ENCODE data around the gene OSTM1. TPM values are rescaled to one million over a fixed set of nuclear protein-coding genes. Genes with fewer than 3 reads are reported as not detected.

The OSTM1 gene
- polyA plus RNA-seq, 1 of the 3 experiments (the other 2 are of a cell fraction): 10.1 TPM

GRCh38 chr6:108113557-108114519 is 39.3 kb upstream of the OSTM1 start (continued):
- TF ChIP-seq SIN3A (IDR thresholded peaks at IDR 0.05; ENCODE audit: borderline replicate concordance, low read depth, low read length) (no peak), RAD21 (IDR thresholded peaks at IDR 0.05; ENCODE audit: low read length) (peak; percentile 87), FOXM1 (IDR thresholded peaks at IDR 0.05; ENCODE audit: low read depth) (no peak), FOXJ3 (CRISPR knock-in tag; IDR thresholded peaks at IDR 0.05) (no peak), JUND (IDR thresholded peaks at IDR 0.05) (no peak), EZH2phosphoT487 (IDR thresholded peaks at IDR 0.05; ENCODE audit: borderline replicate concordance, low read depth) (no peak), EP300 (IDR thresholded peaks at IDR 0.05; ENCODE audit: borderline replicate concordance in 1 of 2, low read depth in 1 of 2, low read length in 1 of 2) (no peak), NRF1 (IDR thresholded peaks at IDR 0.05; ENCODE audit: low read depth, low read length) (0 out of 2 replicates have a peak, but pooled peaks have one; percentile 10), USF1 (IDR thresholded peaks at IDR 0.05; ENCODE audit: borderline replicate concordance, low read depth) (no peak), MXI1 (IDR thresholded peaks at IDR 0.05; ENCODE audit: low read depth, low read length) (peak; percentile 44; the same call in 1 of the 2 replicates), GATA2 (CRISPR knock-in tag; IDR thresholded peaks at IDR 0.05) (no peak), TEAD4 (IDR thresholded peaks at IDR 0.05; ENCODE audit: borderline replicate concordance, insufficient read depth) (no peak), TAF1 (IDR thresholded peaks at IDR 0.05; ENCODE audit: borderline replicate concordance, low read depth, low read length) (no peak), IRF3 (IDR thresholded peaks at IDR 0.05; ENCODE audit: low read depth, low read length) (no peak), NFIC (IDR thresholded peaks at IDR 0.05; ENCODE audit: borderline replicate concordance) (no peak), GABPA (IDR thresholded peaks at IDR 0.05; ENCODE audit: low read depth) (no peak), YY1 (IDR thresholded peaks at IDR 0.05; ENCODE audit: low read depth) (no peak), ELF1 (IDR thresholded peaks at IDR 0.05) (no peak)
- TF ChIP-seq, protein P1, sequence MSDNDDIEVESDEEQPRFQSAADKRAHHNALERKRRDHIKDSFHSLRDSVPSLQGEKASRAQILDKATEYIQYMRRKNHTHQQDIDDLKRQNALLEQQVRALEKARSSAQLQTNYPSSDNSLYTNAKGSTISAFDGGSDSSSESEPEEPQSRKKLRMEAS (IDR thresholded peaks at IDR 0.05; ENCODE audit: low read depth): no peak
- TF ChIP-seq, protein P2, sequence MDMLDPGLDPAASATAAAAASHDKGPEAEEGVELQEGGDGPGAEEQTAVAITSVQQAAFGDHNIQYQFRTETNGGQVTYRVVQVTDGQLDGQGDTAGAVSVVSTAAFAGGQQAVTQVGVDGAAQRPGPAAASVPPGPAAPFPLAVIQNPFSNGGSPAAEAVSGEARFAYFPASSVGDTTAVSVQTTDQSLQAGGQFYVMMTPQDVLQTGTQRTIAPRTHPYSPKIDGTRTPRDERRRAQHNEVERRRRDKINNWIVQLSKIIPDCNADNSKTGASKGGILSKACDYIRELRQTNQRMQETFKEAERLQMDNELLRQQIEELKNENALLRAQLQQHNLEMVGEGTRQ (IDR thresholded peaks at IDR 0.05; ENCODE audit: borderline replicate concordance, low read depth, low read length): no peak
- TF ChIP-seq, protein P3, sequence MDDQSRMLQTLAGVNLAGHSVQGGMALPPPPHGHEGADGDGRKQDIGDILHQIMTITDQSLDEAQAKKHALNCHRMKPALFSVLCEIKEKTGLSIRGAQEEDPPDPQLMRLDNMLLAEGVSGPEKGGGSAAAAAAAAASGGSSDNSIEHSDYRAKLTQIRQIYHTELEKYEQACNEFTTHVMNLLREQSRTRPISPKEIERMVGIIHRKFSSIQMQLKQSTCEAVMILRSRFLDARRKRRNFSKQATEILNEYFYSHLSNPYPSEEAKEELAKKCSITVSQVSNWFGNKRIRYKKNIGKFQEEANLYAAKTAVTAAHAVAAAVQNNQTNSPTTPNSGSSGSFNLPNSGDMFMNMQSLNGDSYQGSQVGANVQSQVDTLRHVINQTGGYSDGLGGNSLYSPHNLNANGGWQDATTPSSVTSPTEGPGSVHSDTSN (IDR thresholded peaks at IDR 0.05): no peak
- TF ChIP-seq, protein P4, sequence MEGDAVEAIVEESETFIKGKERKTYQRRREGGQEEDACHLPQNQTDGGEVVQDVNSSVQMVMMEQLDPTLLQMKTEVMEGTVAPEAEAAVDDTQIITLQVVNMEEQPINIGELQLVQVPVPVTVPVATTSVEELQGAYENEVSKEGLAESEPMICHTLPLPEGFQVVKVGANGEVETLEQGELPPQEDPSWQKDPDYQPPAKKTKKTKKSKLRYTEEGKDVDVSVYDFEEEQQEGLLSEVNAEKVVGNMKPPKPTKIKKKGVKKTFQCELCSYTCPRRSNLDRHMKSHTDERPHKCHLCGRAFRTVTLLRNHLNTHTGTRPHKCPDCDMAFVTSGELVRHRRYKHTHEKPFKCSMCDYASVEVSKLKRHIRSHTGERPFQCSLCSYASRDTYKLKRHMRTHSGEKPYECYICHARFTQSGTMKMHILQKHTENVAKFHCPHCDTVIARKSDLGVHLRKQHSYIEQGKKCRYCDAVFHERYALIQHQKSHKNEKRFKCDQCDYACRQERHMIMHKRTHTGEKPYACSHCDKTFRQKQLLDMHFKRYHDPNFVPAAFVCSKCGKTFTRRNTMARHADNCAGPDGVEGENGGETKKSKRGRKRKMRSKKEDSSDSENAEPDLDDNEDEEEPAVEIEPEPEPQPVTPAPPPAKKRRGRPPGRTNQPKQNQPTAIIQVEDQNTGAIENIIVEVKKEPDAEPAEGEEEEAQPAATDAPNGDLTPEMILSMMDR (IDR thresholded peaks at IDR 0.05): peak; percentile 69

All from SK-N-SH (cell line).